IMR-90 (cell line): ENCODE results near the gene MYO3B. TPM values are rescaled to one million over a fixed set of nuclear protein-coding genes. Genes with fewer than 3 reads are reported as not detected.

Experiments used
- ATAC-seq: fragments of 200-7000 bp; cut with Tn5 transposase; 2 replicates; pipeline ENCODE4 v1.9.1; 2020; ENCODE audit warnings: low read depth, mild to moderate bottlenecking, moderate library complexity
- BruUV-seq: library from RNA; stranded (reverse); fragments of 400-500 nt; replicated peaks from 2 replicates; lab custom pipeline; 2021; lab: Mats Ljungman, UMichigan
- CTCF ChIA-PET: fragments of 300-600 bp; formaldehyde crosslinking; extraction: SDS; loops from one replicate; lab custom pipeline; 2021; ENCODE audit warnings: antibody characterized with exemption; lab: Yijun Ruan, JAX
- POLR2A ChIA-PET: fragments of 300-600 bp; sonication (Branson Sonifier 250); formaldehyde crosslinking; loops from one replicate; lab custom pipeline; 2022; ENCODE audit warnings: antibody characterized with exemption; ENCODE audit not compliant: unreplicated experiment; lab: Charles Lee
- DNase-seq: peaks from one replicate; pipeline ENCODE4 v3.0.0; 2013
- H2AFZ ChIP-seq: replicated peaks from 2 replicates; pipeline ENCODE3; 2013; ENCODE audit warnings: low read length, mild to moderate bottlenecking; ENCODE audit not compliant: poor library complexity
- H2AK5ac ChIP-seq: 2 replicates; pipeline ENCODE4 v1.6.1; 2013; ENCODE audit warnings: low read depth, low read length, inconsistent platforms
- H2AK9ac ChIP-seq: replicated peaks from 2 replicates; pipeline ENCODE3; 2013; ENCODE audit warnings: mild to moderate bottlenecking, low read depth, low read length, moderate library complexity; ENCODE audit not compliant: poor library complexity
- H2BK120ac ChIP-seq: 2 replicates; pipeline ENCODE4 v1.6.1; 2013; ENCODE audit warnings: low read depth, low read length, inconsistent platforms
- H2BK15ac ChIP-seq: 3 replicates; pipeline ENCODE4 v1.6.1; 2013; ENCODE audit warnings: low read depth, low read length, inconsistent platforms
- H2BK20ac ChIP-seq: 2 replicates; pipeline ENCODE4 v1.6.1; 2013; ENCODE audit warnings: low read depth, mild to moderate bottlenecking, inconsistent platforms, low read length, moderate library complexity
- H2BK5ac ChIP-seq: 2 replicates; pipeline ENCODE4 v1.6.1; 2013; ENCODE audit warnings: mild to moderate bottlenecking, low read depth, low read length, inconsistent platforms; ENCODE audit not compliant: poor library complexity, severe bottlenecking
- H3K14ac ChIP-seq: replicated peaks from 2 replicates; pipeline ENCODE4 v1.6.1; 2013; ENCODE audit warnings: low read depth, low read length, inconsistent platforms
- H3K18ac ChIP-seq: 2 replicates; pipeline ENCODE4 v1.6.1; 2013; ENCODE audit warnings: low read depth, low read length, control low read depth
- H3K23ac ChIP-seq: 2 replicates; pipeline ENCODE4 v1.6.1; 2013; ENCODE audit warnings: low read depth, low read length, inconsistent platforms
- H3K27ac ChIP-seq: 2 replicates; pipeline ENCODE4 v1.5.1; 2013; ENCODE audit warnings: mild to moderate bottlenecking, control low read depth, low read length; ENCODE audit not compliant: insufficient read depth
- H3K27me3 ChIP-seq: 2 replicates; pipeline ENCODE4 v1.6.1; 2013; ENCODE audit warnings: low read length; ENCODE audit not compliant: control insufficient read depth, insufficient read depth
- H3K36me3 ChIP-seq: 2 replicates; pipeline ENCODE4 v1.6.1; 2013; ENCODE audit warnings: low read length, mixed read lengths; ENCODE audit not compliant: control insufficient read depth, insufficient read depth
- H3K4ac ChIP-seq: 2 replicates; pipeline ENCODE4 v1.6.1; 2013; ENCODE audit warnings: low read depth, low read length, inconsistent platforms
- H3K4me1 ChIP-seq: 2 replicates; pipeline ENCODE4 v1.6.1; 2013; ENCODE audit warnings: low read length, mixed read lengths; ENCODE audit not compliant: control insufficient read depth, insufficient read depth
- H3K4me2 ChIP-seq: 2 replicates; pipeline ENCODE4 v1.6.1; 2013; ENCODE audit warnings: low read depth, mild to moderate bottlenecking, control low read depth, low read length, moderate library complexity
- H3K4me3 ChIP-seq: 2 replicates; pipeline ENCODE4 v1.5.1; 2013; ENCODE audit warnings: low read depth, mild to moderate bottlenecking, control low read depth, low read length, moderate library complexity; ENCODE audit not compliant: insufficient read depth
- H3K56ac ChIP-seq: 2 replicates; pipeline ENCODE4 v1.6.1; 2013; ENCODE audit warnings: low read length, inconsistent platforms; ENCODE audit not compliant: insufficient read depth; ENCODE audit errors: extremely low read depth
- H3K79me1 ChIP-seq, 2 experiments: 2 replicates each; pipeline ENCODE4 v1.6.1; 2013; ENCODE audit warnings: low read length in 2 of 2, inconsistent platforms in 1 of 2, low read depth in 1 of 2
- H3K9ac ChIP-seq: 2 replicates; pipeline ENCODE4 v1.6.1; 2013; ENCODE audit warnings: low read depth, low read length, control low read depth
- H3K9me1 ChIP-seq: 2 replicates; pipeline ENCODE4 v1.6.1; 2013; ENCODE audit warnings: low read length, inconsistent platforms; ENCODE audit not compliant: insufficient read depth
- H3K9me3 ChIP-seq: 2 replicates; pipeline ENCODE4 v1.6.1; 2013; ENCODE audit warnings: low read length; ENCODE audit not compliant: control insufficient read depth, insufficient read depth
- H4K20me1 ChIP-seq: 2 replicates; pipeline ENCODE4 v1.6.1; 2013; ENCODE audit warnings: low read length, inconsistent platforms; ENCODE audit not compliant: insufficient read depth
- H4K5ac ChIP-seq: 2 replicates; pipeline ENCODE4 v1.6.1; 2013; ENCODE audit warnings: mild to moderate bottlenecking, low read depth, low read length, control low read depth
- H4K8ac ChIP-seq, 2 experiments: 2 replicates each; pipeline ENCODE4 v1.6.1; 2013; ENCODE audit warnings: low read depth in 2 of 2, low read length in 2 of 2, control low read depth in 1 of 2, inconsistent platforms in 1 of 2
- H4K91ac ChIP-seq: 2 replicates; pipeline ENCODE4 v1.6.1; 2013; ENCODE audit warnings: low read depth, low read length, inconsistent platforms; ENCODE audit not compliant: insufficient read depth
- BHLHE40 ChIP-seq: fragments of 150-350 bp; IDR thresholded peaks from 2 replicates; pipeline ENCODE4 v1.6.1; 2016; ENCODE audit warnings: mild to moderate bottlenecking, low read depth, low read length
- CEBPB ChIP-seq: IDR thresholded peaks from 2 replicates; pipeline ENCODE4 v1.6.1; 2012; ENCODE audit warnings: low read depth, low read length, improper control_type of control experiment
- CTCF ChIP-seq: conservative IDR thresholded peaks from 2 replicates; pipeline ENCODE4 v1.5.1; 2012; ENCODE audit warnings: mild to moderate bottlenecking, low read depth, low read length, improper control_type of control experiment
- ELK1 ChIP-seq: fragments of 150-350 bp; IDR thresholded peaks from 2 replicates; pipeline ENCODE4 v1.6.1; 2016; ENCODE audit warnings: low read depth, mild to moderate bottlenecking, low read length, moderate library complexity, borderline replicate concordance
- MAFK ChIP-seq: IDR thresholded peaks from 2 replicates; pipeline ENCODE4 v1.6.1; 2012; ENCODE audit warnings: low read depth, low read length, improper control_type of control experiment
- MXI1 ChIP-seq: IDR thresholded peaks from 2 replicates; pipeline ENCODE4 v1.6.1; 2012; ENCODE audit warnings: low read depth, mild to moderate bottlenecking, low read length, moderate library complexity, borderline replicate concordance
- RCOR1 ChIP-seq: IDR thresholded peaks from 2 replicates; pipeline ENCODE4 v1.6.1; 2012; ENCODE audit warnings: mild to moderate bottlenecking, low read length, improper control_type of control experiment; ENCODE audit not compliant: insufficient replicate concordance
- RFX5 ChIP-seq: IDR thresholded peaks from 2 replicates; pipeline ENCODE4 v1.8.0; 2012; ENCODE audit warnings: low read depth, mild to moderate bottlenecking, low read length, moderate library complexity
- SMC3 ChIP-seq: fragments of 150-350 bp; IDR thresholded peaks from 2 replicates; pipeline ENCODE4 v1.6.1; 2016; ENCODE audit warnings: low read depth, mild to moderate bottlenecking, antibody characterized with exemption, low read length, moderate library complexity
- WGBS, 2 experiments: methylation state at CpG; one replicate each; pipeline versions ENCODE4 v1.1.5 to v1.1.7; 2013; ENCODE audit warnings: missing lambda C conversion rate in 2 of 2; ENCODE audit not compliant: insufficient read length in 1 of 2; ENCODE audit errors: extremely low coverage in 2 of 2; 5-methylcytosine and 5-hydroxymethylcytosine counted together
- dilution Hi-C: fragments of 300-500 bp; cut with HindIII; formaldehyde crosslinking; loops from one replicate; pipeline ENCODE4 v1.14.3; 2018; ENCODE audit warnings: low sequenced_read_pairs; ENCODE audit not compliant: unreplicated experiment
- in situ Hi-C: fragments of 300-500 bp; cut with MboI; formaldehyde crosslinking; loops from 3 replicates; pipeline ENCODE4 v1.14.3; 2019; ENCODE audit warnings: low sequenced_read_pairs, inconsistent platforms, mixed read lengths
- intact Hi-C: fragments of 100-400 bp; cut with micrococcal nuclease; formaldehyde crosslinking; loops from 2 replicates; pipeline ENCODE4 v1.10.0; 2022
- polyA plus RNA-seq, 3 experiments: library from polyadenylated mRNA; depleted of rRNA; stranded (reverse); fragments of >200 nt; gene quantifications; 2 replicates each; pipeline ENCODE4 v1.2.3, GENCODE V29; 2012; ENCODE audit warnings: low replicate concordance in 1 of 3
- total RNA-seq: library from RNA; depleted of rRNA; stranded (reverse); fragments of >200 nt; gene quantifications from 2 replicates; pipeline ENCODE4 v1.2.3, GENCODE V29; 2012

Gene MYO3B
- total and polyA plus RNA-seq, 2 of the 4 experiments (the other 2 are of a cell fraction): 0.02 TPM; not detected in 1

- H2BK5ac ChIP-seq: no peak overlapping the region
- no peaks in the 10 kb centered on the region for H3K36me3 ChIP-seq
- H3K18ac ChIP-seq: no peak overlapping the region
- TF ChIP-seq MAFK (no peak), ELK1 (no peak), RFX5 (no peak), CEBPB (no peak), CTCF (no peak), MXI1 (no peak), SMC3 (no peak), BHLHE40 (no peak), RCOR1 (no peak)
- no peak overlapping the region for H4K5ac ChIP-seq
- H3K4ac ChIP-seq: no peak overlapping the region
- dilution Hi-C loops (no loop called here), intact Hi-C loops (no loop called here), in situ Hi-C loops (no loop called here)
- no TSS peak for BruUV-seq
- H2BK120ac ChIP-seq: no peak overlapping the region
- H4K91ac ChIP-seq: no peak overlapping the region
- no peaks in the 10 kb centered on the region for H3K4me1 ChIP-seq
- no peak overlapping the region for H2BK15ac ChIP-seq
- WGBS, 2 experiments: no CpG with 5 or more reads among the region's 3 CpGs
- H2AK9ac ChIP-seq: no peak overlapping the region
- H3K4me2 ChIP-seq: no peak overlapping the region
- POLR2A ChIA-PET: no interaction called here
- no peaks in the 10 kb centered on the region for H3K9me3 ChIP-seq
- DNase-seq: no peak
- no peak overlapping the region for H2BK20ac ChIP-seq
- no peak overlapping the region for H3K56ac ChIP-seq
- no peak overlapping the region for H3K4me3 ChIP-seq
- no peaks in the 10 kb centered on the region; the same call in 1 of the 2 replicates for H3K27me3 ChIP-seq
- no peak overlapping the region for H3K14ac ChIP-seq
- CTCF ChIA-PET: no interaction called here
- no peak overlapping the region for H2AK5ac ChIP-seq
- H4K8ac ChIP-seq: no peak overlapping the region
- no peak for ATAC-seq
- H3K27ac ChIP-seq: no peak overlapping the region
- H3K79me1 ChIP-seq: no peaks in the 10 kb centered on the region
- no peak overlapping the region for H3K23ac ChIP-seq
- H3K9ac ChIP-seq: no peak overlapping the region
- H4K20me1 ChIP-seq: no peaks in the 10 kb centered on the region
- H2AFZ ChIP-seq: no peak overlapping the region
- no peaks in the 10 kb centered on the region for H3K9me1 ChIP-seq
Measured at GRCh38 chr2:170492010-170492409, 314.1 kb downstream of the MYO3B start.
